Upper lobe of right lung (tissue), 1 donor: ENCODE results near the gene MASP1. TPM values are rescaled to one million over a fixed set of nuclear protein-coding genes. Genes with fewer than 3 reads are reported as not detected.
"Not testable (repeated sequence)": the region's sequence is repeated elsewhere in the genome, so short reads cannot be mapped to it uniquely, and the experiment has no call there.

Source experiments
- ATAC-seq: fragments of 200-7000 bp; cut with Tn5 transposase; one replicate; pipeline ENCODE4 v1.9.1; 2020; ENCODE audit warnings: mild to moderate bottlenecking, moderate library complexity
- DNase-seq: peaks from one replicate; pipeline ENCODE4 v3.0.0-alpha.2; 2020
- H3K27ac ChIP-seq: fragments of 200-600 bp; one replicate; pipeline ENCODE4 v1.8.0; 2022
- H3K27me3 ChIP-seq: fragments of 200-600 bp; one replicate; pipeline ENCODE4 v1.8.0; 2022; ENCODE audit warnings: mild to moderate bottlenecking
- H3K36me3 ChIP-seq: fragments of 200-600 bp; one replicate; pipeline ENCODE4 v1.8.0; 2022
- H3K4me1 ChIP-seq: fragments of 200-600 bp; one replicate; pipeline ENCODE4 v1.8.0; 2022
- H3K4me3 ChIP-seq: fragments of 200-600 bp; one replicate; pipeline ENCODE4 v1.8.0; 2022; ENCODE audit warnings: mild to moderate bottlenecking
- H3K9me3 ChIP-seq: fragments of 200-600 bp; one replicate; pipeline ENCODE4 v1.8.0; 2022
- CTCF ChIP-seq: fragments of 200-600 bp; IDR thresholded peaks from one replicate; pipeline ENCODE4 v1.8.0; 2022; ENCODE audit warnings: antibody characterized with exemption
- intact Hi-C: fragments of 100-400 bp; cut with DNase I; formaldehyde crosslinking; loops from one replicate; pipeline ENCODE4 v1.11.0; 2022
- total RNA-seq: library from RNA; stranded (reverse); fragmentation: NEBNext Ultra II Directional; extraction: Animal tissue kit (Norgen Biotek cat#: 25700); gene quantifications from one replicate; pipeline ENCODE4 v1.2.1, GENCODE V29; 2021
- donor health status: DM: no; HTN: yes; CAD: no; lungs with severe emphysema.

The MASP1 gene
- total RNA-seq, 1 donor from 2014 or later = 5.9 TPM

GRCh38 chr3:187207624-187208023 is 83.9 kb downstream of the MASP1 start:
- Histone ChIP-seq H3K27ac (no peak overlapping the region), H3K4me1 (peaks cover 5% of the 10 kb centered on the region), H3K36me3 (no peaks in the 10 kb centered on the region), H3K27me3 (no peaks in the 10 kb centered on the region), H3K4me3 (no peak overlapping the region), H3K9me3 (no peaks in the 10 kb centered on the region)
- intact Hi-C loops = no loop called here
- ATAC-seq (no peak), DNase-seq (no peak)
- TF ChIP-seq CTCF = no peak

GRCh38 chr3:187207062-187207461 is 84.5 kb downstream of the MASP1 start:
- Histone ChIP-seq H3K4me3 (no peak overlapping the region), H3K27me3 (no peaks in the 10 kb centered on the region), H3K36me3 (no peaks in the 10 kb centered on the region), H3K27ac (no peak overlapping the region), H3K9me3 (no peaks in the 10 kb centered on the region), H3K4me1 (peaks cover 5% of the 10 kb centered on the region)
- DNase-seq (no peak), ATAC-seq (no peak)
- intact Hi-C loops = no loop called here
- no peak for TF ChIP-seq CTCF

- no peak for TF ChIP-seq CTCF
- no peak overlapping the region for H3K4me3 ChIP-seq
- H3K36me3 ChIP-seq = no peaks in the 10 kb centered on the region
- no peaks in the 10 kb centered on the region for H3K27me3 ChIP-seq
- no peak overlapping the region for H3K27ac ChIP-seq
- no peaks in the 10 kb centered on the region for H3K9me3 ChIP-seq
- DNase-seq (no peak), ATAC-seq (no peak)
- H3K4me1 ChIP-seq = peaks cover under 1% of the 10 kb centered on the region
- intact Hi-C loops = no loop called here
These were observed 85.9 kb downstream of the MASP1 start for GRCh38 chr3:187205683-187206082.

- H3K36me3 ChIP-seq, H3K9me3 ChIP-seq, H3K27ac ChIP-seq, H3K27me3 ChIP-seq, intact Hi-C loops, H3K4me3 ChIP-seq, DNase-seq, H3K4me1 ChIP-seq: not testable (repeated sequence)
- peak; percentile 18 for ATAC-seq
These were observed 92.0 kb downstream of the MASP1 start for GRCh38 chr3:187199463-187200050.

- no peak overlapping the region for H3K27ac ChIP-seq
- no peak for DNase-seq
- no peaks in the 10 kb centered on the region for H3K36me3 ChIP-seq
- no peak for TF ChIP-seq CTCF
- H3K4me1 ChIP-seq = no peaks in the 10 kb centered on the region
- ATAC-seq = no peak
- intact Hi-C loops = no loop called here
- H3K27me3 ChIP-seq = no peaks in the 10 kb centered on the region
- H3K9me3 ChIP-seq = no peaks in the 10 kb centered on the region
- H3K4me3 ChIP-seq = no peak overlapping the region
These were observed 93.0 kb downstream of the MASP1 start for GRCh38 chr3:187198490-187198889.

- H3K27ac ChIP-seq = no peak within 1 kb of the TSS
- H3K4me1 ChIP-seq = no peaks in the 10 kb centered on the region
- ATAC-seq (no peak), DNase-seq (no peak)
- TF ChIP-seq CTCF = no peak
- intact Hi-C loops = no loop called here
- H3K9me3 ChIP-seq = no peaks in the 10 kb centered on the region
- H3K36me3 ChIP-seq = no peaks in the 10 kb centered on the region
- no peaks in the 10 kb centered on the region for H3K27me3 ChIP-seq
- no peak within 1 kb of the TSS for H3K4me3 ChIP-seq
These were observed 94.2 kb downstream of the MASP1 start, which contains the start of gene RTP1 for GRCh38 chr3:187197335-187197649. Gene RTP1, plus strand, starts transcription at chr3:187197486. Its CDS starts 30 bp downstream, at chr3:187197516.
